Fibroblast of the aortic adventitia (primary cell): ENCODE measurements around the gene UMOD. TPM values are rescaled to one million over a fixed set of nuclear protein-coding genes. Genes with fewer than 3 reads are reported as not detected.

Experiments
- DNase-seq: peaks from one replicate; pipeline ENCODE4 v3.0.0-alpha.2; 2010; ENCODE audit warnings: low read depth
- H3K4me3 ChIP-seq: 2 replicates; pipeline ENCODE4 v1.5.1; 2011; ENCODE audit warnings: low read depth, mild to moderate bottlenecking, control low read depth, low read length, moderate library complexity
- CTCF ChIP-seq: IDR thresholded peaks from 2 replicates; pipeline ENCODE4 v1.5.1; 2011; ENCODE audit warnings: mild to moderate bottlenecking, low read length, control low read depth, inconsistent platforms; ENCODE audit not compliant: insufficient read depth
- total RNA-seq: library from RNA; depleted of rRNA; stranded (reverse); fragments of >200 nt; gene quantifications from 2 replicates; pipeline ENCODE4 v1.2.3, GENCODE V29; 2012; ENCODE audit warnings: low replicate concordance

Gene UMOD
- total RNA-seq, 1 donor: not detected

GRCh38 chr16:20385844-20386832 is 33.6 kb upstream of the UMOD start:
- TF ChIP-seq CTCF: peak; percentile 83
- no peak overlapping the region for H3K4me3 ChIP-seq
- peak; percentile 54 for DNase-seq

- peak; percentile 61 for DNase-seq
- no peak overlapping the region for H3K4me3 ChIP-seq
- peak; percentile 91 for TF ChIP-seq CTCF
Measured at GRCh38 chr16:20383106-20384029, 30.9 kb upstream of the UMOD start.

GRCh38 chr16:20382202-20382948 is 29.9 kb upstream of the UMOD start:
- no peak overlapping the region for H3K4me3 ChIP-seq
- DNase-seq: no peak
- no peak for TF ChIP-seq CTCF

GRCh38 chr16:20380782-20381181 is 28.3 kb upstream of the UMOD start:
- no peak for TF ChIP-seq CTCF
- DNase-seq: no peak
- H3K4me3 ChIP-seq: no peak overlapping the region

GRCh38 chr16:20377181-20377580 is 24.7 kb upstream of the UMOD start:
- no peak for TF ChIP-seq CTCF
- DNase-seq: no peak
- H3K4me3 ChIP-seq: no peak overlapping the region

GRCh38 chr16:20372701-20373100 is 20.2 kb upstream of the UMOD start:
- DNase-seq: no peak
- H3K4me3 ChIP-seq: no peak overlapping the region
- TF ChIP-seq CTCF: no peak
